ENCODE data around the gene CFAP221. TPM values are rescaled to one million over a fixed set of nuclear protein-coding genes. Genes with fewer than 3 reads are reported as not detected.

CFAP221 gene
- total RNA-seq, 1 donor from 2014 or later, result 33.9 TPM

GRCh38 chr2:119574108-119574815 lies 30.0 kb downstream of the CFAP221 start:
- no peak overlapping the region for H3K4me3 ChIP-seq

GRCh38 chr2:119574864-119575263 lies 30.6 kb downstream of the CFAP221 start:
- Histone ChIP-seq H3K27me3 (ENCODE audit: low read depth) (no peaks in the 10 kb centered on the region), H3K9me3 (peaks cover 6% of the 10 kb centered on the region), H3K4me3 (no peak overlapping the region), H3K36me3 (no peaks in the 10 kb centered on the region), H3K4me1 (no peaks in the 10 kb centered on the region), H3K27ac (no peak overlapping the region)
- intact Hi-C loops (cut with DNase I), result no loop called here
- ATAC-seq (no peak), DNase-seq (no peak)
- TF ChIP-seq CTCF (IDR thresholded peaks at IDR 0.05), result no peak

More at GRCh38 chr2:119574108-119574815, 30.0 kb downstream of the CFAP221 start:
- ATAC-seq, result no peak
- TF ChIP-seq CTCF (IDR thresholded peaks at IDR 0.05), result no peak
- no peak for DNase-seq
- Histone ChIP-seq H3K27me3 (ENCODE audit: low read depth) (no peaks in the 10 kb centered on the region), H3K4me1 (no peaks in the 10 kb centered on the region), H3K36me3 (no peaks in the 10 kb centered on the region), H3K27ac (no peak overlapping the region), H3K9me3 (peaks cover 6% of the 10 kb centered on the region)
- intact Hi-C loops (cut with DNase I), result no loop called here

GRCh38 chr2:119575439-119575838 lies 31.2 kb downstream of the CFAP221 start:
- peaks cover 6% of the 10 kb centered on the region for H3K9me3 ChIP-seq
- no peaks in the 10 kb centered on the region for H3K36me3 ChIP-seq
- intact Hi-C loops (cut with DNase I), result no loop called here
- DNase-seq (no peak), ATAC-seq (no peak)
- no peak overlapping the region for H3K4me3 ChIP-seq
- peaks cover 2% of the 10 kb centered on the region for H3K4me1 ChIP-seq
- H3K27ac ChIP-seq, result no peak overlapping the region
- H3K27me3 ChIP-seq (ENCODE audit: low read depth), result no peaks in the 10 kb centered on the region
- no peak for TF ChIP-seq CTCF (IDR thresholded peaks at IDR 0.05)

DNA sequence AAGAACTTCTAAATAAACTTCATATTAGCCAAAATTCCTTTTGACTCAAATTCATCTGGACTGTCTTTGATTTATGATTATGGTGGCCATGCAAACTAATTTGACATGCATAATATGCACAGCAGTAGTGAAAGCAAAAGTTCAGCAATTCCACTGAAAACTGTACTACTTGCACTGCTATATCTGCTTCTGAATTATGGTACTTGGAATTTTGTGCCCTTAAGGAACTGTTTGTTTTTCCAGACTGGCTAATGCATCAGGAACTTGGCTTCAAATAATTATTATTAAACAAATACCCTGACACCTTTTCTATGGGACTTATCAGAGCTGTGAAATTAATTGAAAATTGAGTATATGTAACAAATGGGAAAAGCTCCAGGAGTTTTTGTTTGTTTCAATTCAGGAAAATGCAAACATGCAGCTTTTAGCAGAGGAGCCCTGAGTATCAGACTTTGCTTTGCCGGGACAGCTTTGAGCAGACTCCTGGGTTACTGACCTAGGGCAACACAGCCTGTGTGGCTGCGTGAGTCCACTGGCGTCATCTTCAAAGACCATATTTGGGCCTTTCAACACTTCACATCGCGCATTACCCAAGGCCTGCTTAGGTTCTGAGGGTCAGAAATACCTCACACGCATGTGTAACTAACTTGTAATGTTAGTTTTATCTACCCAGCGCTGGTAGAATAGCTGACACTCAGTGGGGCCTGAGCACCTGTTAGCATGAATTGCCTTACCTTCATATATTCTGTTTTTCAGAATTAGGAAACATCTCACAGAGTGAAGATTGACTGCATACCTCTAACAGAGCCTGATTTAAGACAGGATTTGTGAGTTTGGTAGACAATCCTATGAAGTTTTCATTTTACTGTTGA lies 35.4 kb downstream of the CFAP221 start:
- H3K27me3 ChIP-seq (ENCODE audit: low read depth), result no peaks in the 10 kb centered on the region
- no peaks in the 10 kb centered on the region for H3K36me3 ChIP-seq
- ATAC-seq (peak; percentile 96 to 97), DNase-seq (peak; percentile 66)
- TF ChIP-seq CTCF (IDR thresholded peaks at IDR 0.05), result no peak
- no peak overlapping the region for H3K4me3 ChIP-seq
- peak overlapping the region; percentile 47 for H3K27ac ChIP-seq
- H3K4me1 ChIP-seq, result peaks cover 7% of the 10 kb centered on the region
- intact Hi-C loops (cut with DNase I), result no loop called here
- H3K9me3 ChIP-seq, result peaks cover 6% of the 10 kb centered on the region

DNA sequence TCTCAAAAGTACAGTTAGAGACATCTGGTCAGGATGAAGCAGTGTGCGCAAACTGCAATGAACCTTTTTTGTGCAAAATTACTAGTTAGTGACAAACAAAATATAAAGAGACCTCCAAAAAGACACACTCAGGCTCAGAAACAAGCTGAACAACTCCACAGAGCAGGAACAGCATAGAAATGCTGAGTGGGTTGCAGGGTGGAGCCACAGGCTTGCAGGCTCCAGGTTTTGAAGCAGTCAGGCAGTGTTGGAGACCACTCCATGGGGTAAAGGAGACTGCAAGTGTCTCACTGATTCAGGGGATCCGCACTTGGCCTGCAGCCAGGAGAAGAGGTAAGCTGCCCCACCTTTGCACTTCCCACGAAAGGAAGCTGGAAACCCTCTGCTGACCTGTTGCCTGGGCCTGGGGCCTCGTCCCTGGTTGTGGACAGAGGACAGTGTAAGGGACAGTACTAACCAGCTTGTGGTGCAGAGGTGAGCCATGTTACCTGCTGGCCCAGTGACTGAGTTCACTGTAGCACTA lies 36.4 kb downstream of the CFAP221 start:
- no peak overlapping the region for H3K4me3 ChIP-seq
- ATAC-seq (no peak), DNase-seq (no peak)
- H3K27ac ChIP-seq, result peak overlapping the region; percentile 47
- H3K36me3 ChIP-seq, result no peaks in the 10 kb centered on the region
- intact Hi-C loops (cut with DNase I), result no loop called here
- no peak for TF ChIP-seq CTCF (IDR thresholded peaks at IDR 0.05)
- H3K27me3 ChIP-seq (ENCODE audit: low read depth), result no peaks in the 10 kb centered on the region
- H3K4me1 ChIP-seq, result peaks cover 7% of the 10 kb centered on the region
- peaks cover 6% of the 10 kb centered on the region for H3K9me3 ChIP-seq

Measured in lower lobe of right lung (tissue), 2 donors.